GM18498 (cell line): Measurements from ENCODE around the gene STXBP1.

Source experiments
- ATAC-seq: cut with Tn5 transposase; IDR thresholded peaks from one replicate; pipeline ENCODE4 v1.9.1; 2021; ENCODE audit warnings: mild to moderate bottlenecking, moderate library complexity; ENCODE audit not compliant: unreplicated experiment

The STXBP1 gene

GRCh38 chr9:127686461-127687393 lies 74.7 kb downstream of the STXBP1 start:
- no peak for ATAC-seq

GRCh38 chr9:127689329-127690000 lies 77.4 kb downstream of the STXBP1 start:
- ATAC-seq: no peak

- ATAC-seq: no peak
These were observed 78.7 kb downstream of the STXBP1 start for GRCh38 chr9:127690735-127691134.

- ATAC-seq: no peak
These were observed 80.0 kb downstream of the STXBP1 start for GRCh38 chr9:127692071-127692470.

- no peak for ATAC-seq
These were observed 81.1 kb downstream of the STXBP1 start for GRCh38 chr9:127693143-127693542.

- ATAC-seq: no peak
These were observed 81.6 kb downstream of the STXBP1 start for GRCh38 chr9:127693697-127694096.

GRCh38 chr9:127694890-127695720 lies 83.0 kb downstream of the STXBP1 start:
- ATAC-seq: no peak

GRCh38 chr9:127697575-127697974 lies 85.5 kb downstream of the STXBP1 start:
- no peak for ATAC-seq

- no peak for ATAC-seq
These were observed 86.3 kb downstream of the STXBP1 start for GRCh38 chr9:127698386-127698785.

- ATAC-seq: peak; percentile 95
These were observed 87.1 kb downstream of the STXBP1 start for GRCh38 chr9:127698985-127699670.

- ATAC-seq: no peak
These were observed 88.1 kb downstream of the STXBP1 start for GRCh38 chr9:127700140-127700539.

- ATAC-seq: no peak
These were observed 88.6 kb downstream of the STXBP1 start for GRCh38 chr9:127700594-127701255.

- no peak for ATAC-seq
These were observed 91.3 kb downstream of the STXBP1 start for GRCh38 chr9:127703289-127703946.

- ATAC-seq: no peak
These were observed 93.7 kb downstream of the STXBP1 start for GRCh38 chr9:127705577-127706379.

- ATAC-seq: no peak
These were observed 94.8 kb downstream of the STXBP1 start, which contains the start of gene CFAP157 for GRCh38 chr9:127706836-127707241. TSS of gene CFAP157 (plus strand) at chr9:127706988. CDS start at chr9:127707032, 44 bp downstream.

GRCh38 chr9:127707766-127708165 lies 95.7 kb downstream of the STXBP1 start:
- no peak for ATAC-seq

- no peak for ATAC-seq
These were observed 97.0 kb downstream of the STXBP1 start for GRCh38 chr9:127708952-127709587.

- no peak for ATAC-seq
These were observed 98.2 kb downstream of the STXBP1 start for GRCh38 chr9:127710204-127710783.
